IPS DF 6.9 (cell line): Measurements from ENCODE around the gene INTS12.

Experiments used
- DNase-seq: peaks from one replicate; pipeline ENCODE4 v3.0.0-alpha.2; 2013; ENCODE audit warnings: low read depth, low spot score
- H3K27ac ChIP-seq: one replicate; pipeline ENCODE4 v1.5.1; 2013; ENCODE audit warnings: low read length, control low read depth
- H3K27me3 ChIP-seq: 2 replicates; pipeline ENCODE4 v1.6.1; 2013; ENCODE audit warnings: mild to moderate bottlenecking, low read length; ENCODE audit not compliant: control insufficient read depth, insufficient read depth
- H3K36me3 ChIP-seq: 2 replicates; pipeline ENCODE4 v1.6.1; 2013; ENCODE audit warnings: low read length; ENCODE audit not compliant: control insufficient read depth, insufficient read depth
- H3K4me1 ChIP-seq: 2 replicates; pipeline ENCODE4 v1.6.1; 2013; ENCODE audit warnings: low read length; ENCODE audit not compliant: control insufficient read depth, insufficient read depth
- H3K4me3 ChIP-seq: 2 replicates; pipeline ENCODE4 v1.5.1; 2013; ENCODE audit warnings: mild to moderate bottlenecking, low read length
- H3K9me3 ChIP-seq: 2 replicates; pipeline ENCODE4 v1.6.1; 2013; ENCODE audit warnings: low read length, inconsistent platforms; ENCODE audit not compliant: control insufficient read depth, insufficient read depth
- WGBS: extraction: QIAGEN DNeasy Blood & Tissue Kit; methylation state at CpG from one replicate; pipeline ENCODE4 v1.1.7; 2013; ENCODE audit warnings: mixed read lengths, missing lambda C conversion rate; ENCODE audit not compliant: insufficient read length, insufficient coverage; 5-methylcytosine and 5-hydroxymethylcytosine counted together

INTS12 gene

GRCh38 chr4:105657117-105657765 lies 51.2 kb downstream of the INTS12 start:
- no peak for DNase-seq
- H3K27me3 ChIP-seq = no peaks in the 10 kb centered on the region
- no peak overlapping the region for H3K4me3 ChIP-seq
- H3K27ac ChIP-seq = no peak overlapping the region
- no peaks in the 10 kb centered on the region for H3K36me3 ChIP-seq
- no peaks in the 10 kb centered on the region for H3K9me3 ChIP-seq
- peaks cover 1% of the 10 kb centered on the region; the same call in 1 of the 2 replicates for H3K4me1 ChIP-seq

DNA sequence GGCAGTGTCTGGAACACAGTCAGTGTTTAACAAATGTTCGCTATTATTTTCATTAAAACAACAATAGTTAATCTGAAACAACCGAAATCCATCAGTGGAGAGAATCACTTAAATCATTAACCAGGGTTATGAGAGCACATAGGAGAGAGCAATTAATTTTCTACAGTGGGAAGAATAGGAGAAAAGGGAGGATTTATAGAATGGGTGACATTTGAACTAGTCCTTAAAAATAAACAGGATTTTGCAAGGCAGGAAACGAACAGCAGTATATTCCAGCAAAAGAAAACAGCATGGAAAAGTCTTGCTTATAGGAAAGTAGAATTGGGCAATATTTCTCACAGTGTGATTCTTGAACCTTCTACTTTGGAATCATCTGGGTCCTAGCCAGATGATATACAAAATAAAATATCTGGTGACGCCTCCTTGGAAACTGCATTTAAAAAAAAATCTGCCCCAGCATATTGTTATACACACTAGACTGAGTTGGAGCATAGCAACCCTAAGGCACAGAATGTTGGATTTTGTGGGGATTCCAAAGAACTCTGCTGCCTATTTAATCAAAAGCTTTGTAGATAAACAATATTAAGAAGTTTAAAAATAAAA lies 56.1 kb downstream of the INTS12 start:
- no peak overlapping the region for H3K4me3 ChIP-seq
- no peaks in the 10 kb centered on the region for H3K4me1 ChIP-seq
- no peak overlapping the region for H3K27ac ChIP-seq
- no CpG with 5 or more reads among the region's 4 CpGs for WGBS
- H3K9me3 ChIP-seq = no peaks in the 10 kb centered on the region
- no peaks in the 10 kb centered on the region for H3K36me3 ChIP-seq
- no peak for DNase-seq
- H3K27me3 ChIP-seq = no peaks in the 10 kb centered on the region

DNA sequence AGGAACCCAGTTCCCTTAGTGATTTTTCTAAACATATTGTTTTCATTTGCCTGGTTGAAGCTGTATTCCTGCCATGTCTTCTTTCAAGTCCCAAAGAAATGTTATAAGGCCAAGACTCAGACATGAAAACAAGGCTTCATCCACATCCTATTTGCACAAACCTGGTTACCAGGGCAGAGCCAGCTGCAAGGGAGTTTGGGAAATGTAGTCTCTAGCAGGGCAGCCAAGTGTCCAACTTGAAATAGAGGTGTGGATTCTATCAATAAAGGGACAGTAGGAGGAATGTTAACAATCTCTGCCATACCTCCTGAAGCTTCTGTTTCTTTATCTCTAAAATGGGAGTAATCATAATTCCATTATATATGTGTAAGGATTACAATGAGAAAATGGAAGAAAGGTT lies 56.6 kb downstream of the INTS12 start:
- no peaks in the 10 kb centered on the region for H3K9me3 ChIP-seq
- no peaks in the 10 kb centered on the region for H3K4me1 ChIP-seq
- H3K27ac ChIP-seq = no peak overlapping the region
- DNase-seq = no peak
- H3K27me3 ChIP-seq = no peaks in the 10 kb centered on the region
- H3K4me3 ChIP-seq = no peak overlapping the region
- H3K36me3 ChIP-seq = no peaks in the 10 kb centered on the region

GRCh38 chr4:105650190-105650589 lies 58.3 kb downstream of the INTS12 start:
- Histone ChIP-seq H3K27ac (no peak overlapping the region), H3K4me3 (no peak overlapping the region), H3K36me3 (no peaks in the 10 kb centered on the region), H3K4me1 (no peaks in the 10 kb centered on the region), H3K27me3 (no peaks in the 10 kb centered on the region), H3K9me3 (no peaks in the 10 kb centered on the region)
- no peak for DNase-seq
- no CpG with 5 or more reads among the region's 1 CpG for WGBS

- Histone ChIP-seq H3K36me3 (no peaks in the 10 kb centered on the region), H3K27me3 (no peaks in the 10 kb centered on the region), H3K4me1 (no peaks in the 10 kb centered on the region), H3K27ac (no peak overlapping the region), H3K4me3 (no peak overlapping the region), H3K9me3 (no peaks in the 10 kb centered on the region)
- no peak for DNase-seq
- no CpG with 5 or more reads among the region's 1 CpG for WGBS
Observed at GRCh38 chr4:105645440-105645839, 63.0 kb downstream of the INTS12 start.

DNA sequence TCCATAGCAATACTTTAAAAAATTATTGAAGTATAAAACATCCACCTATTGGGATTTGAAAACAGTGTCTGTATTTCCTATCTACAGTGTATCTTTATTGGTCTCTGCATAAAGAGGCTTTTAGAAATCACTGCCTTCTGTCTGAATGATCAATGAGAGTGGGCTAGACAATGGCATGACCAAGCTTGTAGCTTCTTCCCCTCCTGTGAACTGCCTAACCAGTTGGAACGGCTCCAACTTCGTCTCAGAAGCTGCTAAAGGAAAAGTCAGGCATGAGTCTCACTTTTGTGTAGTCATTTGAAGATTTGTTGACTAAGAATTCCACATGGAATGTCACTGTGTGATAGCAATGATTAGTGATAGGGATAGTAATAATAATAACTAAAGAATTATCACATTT lies 64.2 kb downstream of the INTS12 start:
- no peak for DNase-seq
- Histone ChIP-seq H3K9me3 (no peaks in the 10 kb centered on the region), H3K4me3 (no peak overlapping the region), H3K27ac (no peak overlapping the region), H3K27me3 (no peaks in the 10 kb centered on the region), H3K36me3 (no peaks in the 10 kb centered on the region), H3K4me1 (no peaks in the 10 kb centered on the region)
- WGBS = no CpG with 5 or more reads among the region's 2 CpGs

DNA sequence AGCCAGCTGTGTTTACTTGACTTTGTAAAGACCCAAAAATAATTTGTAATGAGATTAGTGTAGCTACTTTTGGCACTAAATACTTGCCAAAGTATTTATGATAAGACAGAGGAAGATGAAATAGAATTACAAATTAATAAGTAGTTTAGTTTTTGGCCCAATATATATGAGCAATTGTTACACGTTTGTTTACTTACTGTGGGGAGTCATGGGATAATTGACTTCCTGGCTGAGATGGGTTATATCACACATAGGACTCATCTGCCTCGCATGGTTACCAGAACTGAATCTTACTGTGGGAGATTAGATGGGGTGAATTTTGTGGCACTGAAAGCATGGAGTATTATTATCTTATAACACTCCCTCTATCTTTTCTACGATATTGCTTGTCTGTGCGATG lies 66.6 kb downstream of the INTS12 start:
- no peaks in the 10 kb centered on the region for H3K27me3 ChIP-seq
- H3K4me3 ChIP-seq = no peak overlapping the region
- no peaks in the 10 kb centered on the region for H3K4me1 ChIP-seq
- H3K36me3 ChIP-seq = no peaks in the 10 kb centered on the region
- H3K9me3 ChIP-seq = no peaks in the 10 kb centered on the region
- DNase-seq = no peak
- no CpG with 5 or more reads among the region's 4 CpGs for WGBS
- H3K27ac ChIP-seq = no peak overlapping the region

DNA sequence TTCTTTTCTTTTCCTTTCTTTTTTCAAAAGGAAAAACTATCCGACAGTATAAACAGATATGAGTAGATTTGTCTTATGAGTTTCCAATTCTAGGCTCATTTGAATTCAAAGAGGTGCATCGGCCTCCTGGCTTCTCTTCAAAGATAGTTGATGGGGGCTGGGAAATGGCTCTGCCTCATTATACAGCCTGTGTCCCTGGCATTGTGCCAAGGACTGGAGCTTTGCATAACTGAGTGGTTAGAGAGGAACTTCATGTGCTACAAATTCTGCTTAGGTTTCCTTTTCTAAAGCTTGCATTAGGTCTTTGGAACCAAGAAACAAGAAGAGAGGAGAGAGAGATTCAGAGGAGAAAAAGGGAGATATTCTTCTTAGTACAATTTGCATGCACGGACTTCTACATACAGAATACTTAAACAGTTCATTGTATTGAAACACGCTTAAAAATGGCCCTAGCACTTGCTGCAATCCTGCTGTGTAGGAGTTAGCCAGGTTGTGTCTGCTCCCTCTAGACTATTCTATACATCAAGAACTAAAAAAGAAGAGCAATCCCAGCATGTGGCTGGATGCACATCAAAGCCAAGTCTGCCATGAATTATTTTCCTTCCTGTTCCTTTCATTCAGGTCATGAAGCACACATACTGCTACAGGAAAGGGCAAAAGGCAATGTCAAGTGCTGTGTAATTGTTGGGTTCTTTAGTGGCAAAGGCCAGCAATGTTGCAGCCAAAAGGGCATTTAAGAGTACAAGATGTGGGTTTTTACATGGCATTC lies 70.9 kb downstream of the INTS12 start:
- Histone ChIP-seq H3K27me3 (no peaks in the 10 kb centered on the region), H3K27ac (no peak overlapping the region), H3K4me3 (no peak overlapping the region), H3K36me3 (no peaks in the 10 kb centered on the region), H3K4me1 (no peaks in the 10 kb centered on the region), H3K9me3 (no peaks in the 10 kb centered on the region)
- no CpG with 5 or more reads among the region's 4 CpGs for whole genome bisulfite sequencing
- no peak for DNase-seq

- Histone ChIP-seq H3K36me3 (no peaks in the 10 kb centered on the region), H3K4me3 (no peak overlapping the region), H3K27me3 (no peaks in the 10 kb centered on the region), H3K9me3 (no peaks in the 10 kb centered on the region), H3K27ac (no peak overlapping the region), H3K4me1 (no peaks in the 10 kb centered on the region)
- WGBS = no CpG with 5 or more reads among the region's 1 CpG
- no peak for DNase-seq
Observed at GRCh38 chr4:105634402-105635080, 73.9 kb downstream of the INTS12 start.

- Histone ChIP-seq H3K36me3 (no peaks in the 10 kb centered on the region), H3K27ac (no peak overlapping the region), H3K4me3 (no peak overlapping the region), H3K4me1 (no peaks in the 10 kb centered on the region), H3K27me3 (no peaks in the 10 kb centered on the region), H3K9me3 (no peaks in the 10 kb centered on the region)
- no CpG with 5 or more reads among the region's 3 CpGs for WGBS
- DNase-seq = no peak
Observed at GRCh38 chr4:105633241-105633640, 75.2 kb downstream of the INTS12 start.
